GM19239 (cell line): ENCODE measurements around the gene ZNF366.

Experiments
- DNase-seq: peaks from one replicate; pipeline ENCODE4 v3.0.0; 2011; ENCODE audit warnings: low spot score; ENCODE audit not compliant: insufficient read length
- FAIRE-seq: peaks from 2 replicates; lab custom pipeline; 2011; peaks lifted over from hg19 to GRCh38; lab: Jason Lieb, UNC

Gene ZNF366

DNA sequence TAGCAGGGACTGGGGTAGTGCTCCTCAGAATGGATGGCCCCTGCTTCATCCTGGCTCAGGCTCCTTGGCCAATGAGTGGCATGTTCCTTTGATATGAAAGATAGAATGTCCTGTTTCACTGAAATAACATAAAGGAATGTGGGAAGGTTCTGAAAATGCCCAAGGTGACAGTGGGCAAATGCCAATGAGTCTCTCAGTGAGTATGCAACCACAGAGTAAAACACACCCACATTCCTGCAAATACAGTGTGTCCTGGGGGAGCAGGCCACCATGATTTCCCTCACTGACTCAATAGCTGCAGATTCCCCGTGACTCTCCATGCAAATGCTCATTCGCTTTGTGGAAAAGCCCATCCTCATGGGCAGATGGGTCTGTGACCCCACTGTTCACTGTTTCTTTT is 36.4 kb downstream of the ZNF366 start:
- FAIRE-seq (no peak), DNase-seq (no peak)

DNA sequence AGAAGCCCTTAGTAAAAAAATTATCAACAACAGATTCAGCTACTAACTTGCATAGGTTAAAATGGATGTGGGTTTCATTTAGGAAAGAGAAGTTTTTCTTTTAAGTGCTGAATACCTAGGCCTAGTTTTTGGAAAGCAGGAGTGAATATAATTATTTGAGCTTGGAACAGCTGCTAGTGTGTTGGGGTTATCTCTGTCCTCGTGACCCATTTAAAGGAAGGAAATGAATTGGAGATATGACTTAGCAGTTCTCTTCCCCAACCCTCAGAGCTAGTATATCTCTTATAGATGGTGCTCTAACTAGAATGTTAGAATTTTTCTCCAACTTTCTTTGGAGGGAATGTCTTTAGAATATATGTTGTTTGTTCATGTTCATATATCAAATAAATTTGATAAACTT is 38.6 kb downstream of the ZNF366 start:
- FAIRE-seq: no peak
- DNase-seq: no peak

DNA sequence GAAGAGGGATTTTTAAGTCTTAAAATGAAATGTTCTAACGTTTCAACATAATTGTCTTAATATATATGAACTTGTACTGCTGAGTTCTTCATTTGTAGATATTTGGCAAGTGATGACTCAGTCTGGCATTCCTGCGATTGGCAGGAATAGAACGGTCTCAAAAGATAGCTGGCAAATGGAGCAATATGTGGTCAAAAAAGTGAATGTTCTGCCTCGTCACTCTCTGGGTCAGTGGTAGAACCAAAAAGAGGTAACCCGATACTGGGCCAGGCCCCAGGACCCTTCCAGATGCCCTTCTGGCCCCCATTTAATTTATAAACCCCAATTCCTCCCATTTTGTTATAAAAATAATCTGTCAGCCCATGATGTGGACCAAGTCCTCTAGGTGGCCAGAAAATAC is 39.2 kb downstream of the ZNF366 start:
- no peak for FAIRE-seq

DNA sequence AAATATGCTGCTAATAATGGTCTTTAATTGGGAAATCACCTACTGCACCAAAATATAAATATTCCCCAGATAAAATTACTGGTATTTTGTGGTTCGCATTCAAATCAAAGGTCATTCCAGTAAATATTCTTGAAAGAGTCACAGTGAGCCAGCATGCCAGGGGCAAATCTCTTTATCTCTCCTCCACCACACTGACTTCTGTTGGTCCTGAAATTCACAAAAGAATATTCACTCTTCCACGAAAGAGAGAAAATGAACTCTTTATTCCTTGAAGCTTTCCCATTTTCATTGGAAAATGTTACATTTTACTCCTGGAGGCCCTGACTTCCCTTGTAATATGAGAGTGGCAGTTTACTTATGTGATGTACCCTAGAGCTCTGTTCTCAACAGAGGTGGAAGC is 39.7 kb downstream of the ZNF366 start:
- FAIRE-seq: no peak

More for the DNA sequence above, 39.2 kb downstream of the ZNF366 start:
- no peak for DNase-seq

DNA sequence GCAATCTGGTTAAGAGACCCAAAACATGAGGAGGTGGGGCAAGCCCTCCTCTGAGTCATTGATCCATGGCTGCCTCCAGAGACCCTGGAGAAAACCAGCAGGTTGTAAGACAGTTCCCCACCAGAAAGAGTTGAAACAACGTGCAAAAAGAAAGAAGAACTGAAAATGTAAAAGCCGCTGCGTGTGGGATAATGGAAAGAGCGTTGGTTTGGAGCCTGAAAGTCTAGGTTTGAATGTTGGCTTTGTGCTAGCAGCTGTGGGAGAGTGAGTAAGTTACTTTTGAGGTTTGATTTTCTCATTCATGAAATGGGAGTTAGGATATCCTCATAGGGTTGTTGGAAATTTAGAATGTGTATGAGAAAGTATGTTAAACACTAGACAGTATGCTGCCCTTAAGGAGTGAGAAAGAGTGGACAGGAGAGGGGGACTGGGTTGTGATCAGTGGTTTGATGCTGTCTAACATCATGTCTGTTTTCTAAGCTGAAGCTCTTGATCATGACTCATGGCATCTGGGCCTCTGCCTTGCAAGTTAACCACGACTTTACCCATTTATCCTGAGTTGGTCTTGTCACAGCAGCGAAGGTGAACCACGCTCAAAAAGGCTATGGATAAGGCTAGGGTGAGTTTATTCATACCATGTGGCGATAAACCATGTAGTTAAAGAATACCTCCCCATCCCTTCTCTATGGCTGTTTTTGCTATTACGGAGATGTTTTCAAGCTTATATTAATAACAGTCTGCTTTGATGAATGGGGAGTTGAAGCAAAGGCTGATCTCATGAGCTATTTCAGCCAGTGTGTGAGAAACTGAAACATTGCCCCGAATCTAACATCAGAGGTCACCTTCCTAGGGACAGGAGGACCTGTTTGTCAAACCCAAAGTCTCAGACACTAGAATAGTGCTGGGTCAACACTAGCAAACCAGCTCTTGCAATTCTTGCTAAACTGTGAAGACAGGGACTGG is 41.3 kb downstream of the ZNF366 start:
- peak; percentile 100 for FAIRE-seq
- peak; percentile 22 for DNase-seq

More for the DNA sequence above, 39.7 kb downstream of the ZNF366 start:
- no peak for DNase-seq

DNA sequence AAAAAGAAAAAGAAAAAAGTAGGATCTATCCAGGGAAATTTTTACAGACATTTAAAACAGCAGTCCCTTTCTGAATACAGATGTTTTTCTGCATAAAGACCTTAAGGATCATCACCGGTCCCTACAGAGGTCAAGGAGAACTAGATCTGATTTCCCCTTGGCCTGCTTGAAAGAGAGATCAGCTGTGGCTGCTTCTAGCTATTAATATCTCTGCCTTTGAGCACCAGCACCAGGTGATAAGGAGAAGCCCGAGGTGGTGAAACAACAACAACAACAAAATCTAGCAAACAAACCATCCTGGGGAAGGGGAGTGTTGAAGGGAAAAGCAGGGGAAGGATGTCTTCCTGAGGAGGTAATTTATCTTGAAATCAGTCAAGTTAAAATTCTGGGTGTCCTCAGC is 42.1 kb downstream of the ZNF366 start:
- DNase-seq: no peak
- no peak for FAIRE-seq

DNA sequence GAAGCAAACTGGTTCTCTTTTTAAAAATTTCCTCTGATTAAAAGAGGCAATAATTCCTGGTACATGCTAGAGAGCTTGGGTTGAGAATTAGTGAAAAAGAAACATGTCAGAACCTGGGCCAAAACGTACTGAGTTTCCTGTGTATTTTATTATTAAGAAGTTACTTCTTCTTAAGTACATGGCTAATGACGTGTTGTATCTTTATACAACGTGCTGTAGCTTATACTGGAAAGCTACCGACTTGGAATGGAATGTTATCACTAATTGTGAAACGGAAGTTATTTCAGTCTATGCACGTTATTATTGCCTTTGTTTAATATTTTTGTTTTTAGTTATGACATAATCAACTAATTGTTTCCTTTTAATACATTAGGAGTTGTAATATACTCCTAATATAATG is 43.1 kb downstream of the ZNF366 start:
- FAIRE-seq (no peak), DNase-seq (no peak)

DNA sequence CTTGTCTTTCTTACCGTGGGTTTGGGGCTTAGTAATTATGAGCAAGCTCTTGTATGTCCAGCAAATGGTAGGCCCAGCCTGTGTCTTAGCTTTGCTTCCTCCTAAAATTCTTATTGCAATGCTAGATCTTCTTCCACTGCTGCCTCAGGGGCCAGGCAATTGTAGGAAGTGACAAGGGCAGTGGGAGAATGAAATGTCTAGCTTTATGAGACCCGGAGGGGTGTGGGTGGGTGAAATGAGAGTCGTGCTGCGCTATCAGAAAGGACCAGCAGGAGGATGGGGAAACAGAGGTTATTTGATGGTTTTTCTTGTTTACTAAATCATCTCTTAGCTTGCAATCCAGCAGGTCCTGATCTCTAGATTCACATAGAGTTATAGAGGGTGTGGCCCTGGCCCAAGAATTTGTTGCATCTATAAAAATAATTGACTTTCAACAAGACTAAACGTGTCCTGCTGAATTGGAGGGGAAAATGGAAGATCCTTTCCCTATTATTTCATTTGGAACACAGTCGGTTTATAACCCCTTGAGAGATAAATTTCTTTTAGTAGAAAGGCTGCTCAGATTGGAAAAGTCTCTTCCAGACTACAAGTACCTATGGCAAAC is 43.7 kb downstream of the ZNF366 start:
- FAIRE-seq: peak; percentile 8
- DNase-seq: no peak

DNA sequence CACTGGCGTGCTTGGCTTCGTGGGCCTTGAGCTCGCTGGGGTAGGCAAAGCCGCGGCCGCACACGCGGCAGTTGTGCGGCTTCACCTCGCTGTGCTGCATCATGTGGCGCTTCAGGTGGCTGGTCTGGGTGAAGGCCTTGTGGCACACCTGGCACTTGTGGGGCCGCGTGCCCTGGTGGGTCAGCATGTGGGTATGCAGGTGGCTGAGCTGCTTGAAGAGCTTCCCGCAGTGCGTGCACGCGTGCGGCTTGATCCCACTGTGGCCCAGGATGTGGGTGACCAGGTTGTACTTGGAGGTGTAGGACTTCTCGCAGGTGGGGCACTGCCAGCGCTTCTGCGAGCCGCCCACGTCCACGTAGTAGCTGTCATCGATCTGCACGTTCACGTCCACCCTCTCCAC is 46.8 kb downstream of the ZNF366 start:
- FAIRE-seq: no peak
- DNase-seq: no peak

DNA sequence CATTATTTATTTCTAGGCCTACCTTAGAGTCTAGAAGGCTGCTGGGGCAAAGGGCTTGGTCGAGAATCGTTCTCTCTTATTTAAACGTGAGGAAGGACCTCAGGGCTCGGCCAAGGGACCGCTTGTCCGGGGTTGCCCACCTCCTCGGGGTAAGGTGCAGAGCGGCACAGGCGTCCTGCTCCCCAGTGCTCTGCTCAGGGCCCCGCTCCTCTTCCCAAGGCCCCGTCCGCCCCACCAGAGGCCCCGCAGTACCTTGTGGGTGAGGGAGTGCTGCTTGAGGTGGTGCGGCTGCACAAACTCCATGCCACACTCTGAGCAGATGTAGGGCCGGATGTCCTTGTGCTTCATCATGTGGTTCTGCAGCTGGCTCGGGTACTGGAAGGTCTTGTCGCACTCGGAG is 47.3 kb downstream of the ZNF366 start:
- DNase-seq (no peak), FAIRE-seq (no peak)

DNA sequence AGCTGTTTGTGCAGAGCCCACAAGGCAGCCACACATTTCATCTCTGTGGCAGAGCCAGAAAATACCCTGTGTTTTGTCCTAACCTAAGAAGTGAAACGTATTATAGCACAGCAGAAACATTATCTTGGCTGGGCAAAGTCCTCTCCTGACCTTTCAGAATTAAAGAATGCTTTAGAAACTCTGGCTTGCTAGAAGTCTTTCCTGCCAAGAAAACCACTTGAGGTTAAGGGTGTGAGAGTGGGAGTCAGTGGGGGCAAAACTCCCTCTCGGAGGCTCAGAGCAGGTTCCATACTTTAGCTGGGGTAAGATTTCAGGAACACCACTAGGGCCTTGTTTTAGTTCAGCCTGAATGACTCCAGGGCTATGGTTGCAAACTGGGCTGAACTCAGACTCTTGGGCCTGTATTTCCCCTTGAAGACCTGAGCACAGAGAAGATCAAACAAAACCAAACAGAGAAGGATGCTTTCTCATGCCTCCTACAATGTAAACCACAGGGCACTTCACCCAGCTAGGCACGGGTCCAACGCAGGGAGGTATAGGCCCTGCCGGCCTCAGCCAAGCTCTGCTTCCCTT is 48.0 kb downstream of the ZNF366 start:
- DNase-seq: no peak
- peak; percentile 81 for FAIRE-seq

DNA sequence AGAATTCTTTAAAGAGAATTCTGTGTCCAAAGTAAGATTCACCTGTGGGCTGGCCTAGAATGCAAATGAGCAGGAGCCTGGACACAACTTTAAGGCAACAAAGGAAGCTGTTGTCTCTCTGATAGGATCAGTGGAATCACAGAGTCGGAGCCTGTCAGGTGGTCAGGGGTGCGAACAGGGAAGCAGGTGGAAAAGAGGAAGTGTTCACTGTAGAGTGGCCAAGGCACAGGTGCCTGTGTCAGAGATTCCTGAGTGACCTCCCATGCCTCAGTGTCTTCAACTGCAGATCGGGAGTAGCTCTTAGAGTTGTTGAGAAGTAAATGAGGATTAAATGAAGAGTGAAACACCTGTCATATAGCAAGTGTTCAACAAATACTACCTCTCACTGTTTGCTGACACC is 48.8 kb downstream of the ZNF366 start:
- peak; percentile 73 for FAIRE-seq
- DNase-seq: no peak

DNA sequence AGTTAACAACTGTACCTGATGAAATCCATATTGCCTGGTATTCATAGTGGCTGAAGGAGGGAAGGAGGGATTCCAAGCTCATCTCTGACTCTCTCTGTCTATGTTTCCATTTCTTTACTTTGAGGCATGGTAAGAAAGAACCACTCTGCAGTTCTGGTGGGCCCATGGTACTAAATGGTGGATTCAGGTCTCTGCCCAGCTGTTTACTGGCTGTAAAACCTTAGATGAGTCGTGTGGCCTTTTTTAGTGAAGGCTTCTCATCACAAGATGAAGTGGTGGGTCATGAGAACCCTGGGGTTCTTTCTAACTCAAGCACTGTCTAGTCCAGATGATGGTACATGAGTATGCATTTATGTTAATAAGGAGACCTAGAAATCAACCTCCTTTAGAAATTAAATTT is 49.7 kb downstream of the ZNF366 start:
- no peak for DNase-seq
- no peak for FAIRE-seq

DNA sequence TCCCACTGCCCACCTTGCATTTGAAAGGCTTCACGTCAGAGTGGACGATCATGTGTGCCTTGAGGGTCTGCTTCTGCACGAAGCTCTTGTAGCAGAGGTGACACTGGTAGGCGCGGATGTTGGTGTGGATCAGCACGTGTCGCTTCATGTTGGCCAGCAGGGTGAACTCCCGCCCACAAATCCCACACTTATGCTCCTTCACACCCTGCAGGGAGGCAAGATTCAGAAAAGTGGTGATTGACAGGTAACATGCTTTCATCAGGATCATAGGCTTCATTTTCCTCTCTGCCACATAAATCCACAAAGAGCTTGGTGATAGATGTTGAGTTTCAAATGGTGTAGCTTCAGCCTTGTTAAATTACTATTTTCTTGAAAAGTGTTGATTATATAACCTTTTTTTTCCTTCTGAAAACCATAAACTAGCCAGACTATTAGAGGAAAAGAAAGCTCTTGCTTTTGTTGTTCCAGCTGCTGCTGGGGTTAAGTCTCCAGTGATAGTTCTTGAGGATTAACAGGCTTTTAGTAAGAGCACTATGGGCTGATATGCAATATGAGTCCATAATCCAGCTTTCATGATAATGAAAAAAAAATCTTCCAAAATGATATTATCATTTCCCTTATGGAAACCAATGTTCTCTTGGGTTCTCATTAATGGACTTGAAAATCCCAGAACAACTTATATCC is 50.7 kb downstream of the ZNF366 start:
- no peak for FAIRE-seq
- no peak for DNase-seq

DNA sequence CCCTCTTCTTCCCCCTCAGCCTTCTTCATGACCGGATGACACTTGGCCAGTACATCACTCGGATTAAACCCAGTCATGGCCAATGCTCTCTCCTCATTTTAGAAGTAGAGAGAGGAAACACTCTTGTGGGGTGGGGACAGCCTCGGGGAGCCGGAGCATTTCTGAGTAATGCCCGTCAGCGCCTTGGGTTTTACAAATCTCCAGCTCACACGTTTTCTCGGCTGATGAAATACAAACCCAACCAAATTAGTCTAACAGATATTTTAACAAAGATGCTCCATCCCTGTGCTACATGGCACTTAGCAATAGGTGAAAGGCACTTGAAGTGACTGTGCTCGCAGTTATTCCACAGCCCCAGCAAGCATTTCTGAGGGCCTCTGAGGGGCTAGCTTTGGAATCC is 51.7 kb downstream of the ZNF366 start:
- DNase-seq: no peak
- FAIRE-seq: no peak

DNA sequence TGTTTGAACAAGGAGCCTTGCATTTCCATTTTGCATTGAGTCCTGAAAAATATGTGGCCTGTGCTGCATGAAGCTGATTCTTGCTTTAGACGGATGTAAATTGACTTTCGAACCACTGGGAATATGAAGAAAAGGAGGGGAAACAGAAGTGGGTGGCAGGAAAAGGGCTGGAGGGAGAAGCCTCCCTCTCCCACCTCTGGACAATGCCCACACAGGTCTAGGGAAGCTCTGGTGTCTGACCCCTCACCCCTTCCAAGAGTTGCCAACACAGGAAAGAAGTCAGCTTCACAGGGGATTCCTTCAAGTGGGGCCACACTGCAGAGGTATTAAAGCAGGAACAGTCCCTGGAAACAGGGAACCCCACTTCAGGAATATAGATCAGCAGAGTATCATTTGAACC is 52.2 kb downstream of the ZNF366 start:
- no peak for FAIRE-seq
- no peak for DNase-seq

DNA sequence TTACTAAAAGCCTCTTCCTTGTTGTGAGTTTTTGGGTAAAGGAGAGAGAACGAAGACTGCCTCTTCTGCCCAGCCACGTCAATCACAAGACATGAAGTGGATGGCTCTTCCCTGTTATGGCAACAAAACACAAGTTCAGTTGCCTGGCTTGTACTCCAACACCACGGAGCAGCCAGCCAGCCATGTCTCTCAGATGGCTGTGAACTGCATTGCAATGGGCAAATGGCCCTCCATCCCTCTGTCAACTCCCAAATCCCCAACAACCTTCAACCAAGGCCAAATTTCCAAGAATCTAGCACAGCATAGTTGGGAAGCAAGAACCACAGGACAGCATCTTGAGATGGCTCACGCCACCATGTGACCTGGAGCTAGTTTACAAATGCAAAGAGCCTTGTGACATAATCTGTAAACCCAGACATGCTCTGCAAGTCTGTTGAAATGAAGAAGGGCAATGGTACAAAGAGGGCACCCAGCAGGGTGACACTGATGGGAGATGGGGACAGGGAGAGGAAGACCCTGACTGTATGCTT is 53.9 kb downstream of the ZNF366 start:
- FAIRE-seq (no peak), DNase-seq (no peak)

DNA sequence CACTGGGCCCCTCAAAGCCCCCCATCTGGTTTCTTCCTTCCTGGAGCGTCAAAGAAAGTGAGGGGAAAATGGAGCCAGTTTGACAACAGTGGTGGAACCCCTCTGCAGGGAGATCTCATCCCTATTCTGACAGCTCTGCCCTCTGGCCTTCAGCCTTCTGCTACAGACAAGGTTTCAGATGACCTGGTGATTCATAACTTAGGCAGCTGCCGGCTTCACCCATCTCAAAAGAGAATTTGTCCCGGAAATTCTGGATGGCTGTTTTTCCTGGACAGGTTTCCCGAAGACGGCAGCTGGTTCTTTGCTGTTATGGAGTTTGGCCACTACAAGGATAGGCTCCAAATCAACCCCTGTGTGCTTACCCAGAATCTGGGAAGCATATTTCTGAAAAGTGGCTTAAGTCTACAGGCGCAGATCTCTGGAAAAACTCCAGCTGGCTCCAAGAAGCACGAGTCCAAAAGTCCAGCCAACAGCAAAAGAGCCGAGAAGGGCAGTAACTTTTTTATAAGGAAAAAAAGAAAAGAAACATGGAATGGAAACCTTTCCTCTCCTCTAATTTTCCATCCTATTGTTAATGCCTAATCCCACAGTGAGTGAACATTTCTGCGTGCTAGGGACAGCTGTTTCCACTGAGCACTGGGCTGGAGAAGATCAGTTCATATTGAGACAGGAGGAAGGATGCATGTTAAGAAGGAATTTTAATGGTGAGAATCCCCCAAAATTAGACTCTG is 54.5 kb downstream of the ZNF366 start:
- FAIRE-seq: peak; percentile 28
- DNase-seq: no peak

DNA sequence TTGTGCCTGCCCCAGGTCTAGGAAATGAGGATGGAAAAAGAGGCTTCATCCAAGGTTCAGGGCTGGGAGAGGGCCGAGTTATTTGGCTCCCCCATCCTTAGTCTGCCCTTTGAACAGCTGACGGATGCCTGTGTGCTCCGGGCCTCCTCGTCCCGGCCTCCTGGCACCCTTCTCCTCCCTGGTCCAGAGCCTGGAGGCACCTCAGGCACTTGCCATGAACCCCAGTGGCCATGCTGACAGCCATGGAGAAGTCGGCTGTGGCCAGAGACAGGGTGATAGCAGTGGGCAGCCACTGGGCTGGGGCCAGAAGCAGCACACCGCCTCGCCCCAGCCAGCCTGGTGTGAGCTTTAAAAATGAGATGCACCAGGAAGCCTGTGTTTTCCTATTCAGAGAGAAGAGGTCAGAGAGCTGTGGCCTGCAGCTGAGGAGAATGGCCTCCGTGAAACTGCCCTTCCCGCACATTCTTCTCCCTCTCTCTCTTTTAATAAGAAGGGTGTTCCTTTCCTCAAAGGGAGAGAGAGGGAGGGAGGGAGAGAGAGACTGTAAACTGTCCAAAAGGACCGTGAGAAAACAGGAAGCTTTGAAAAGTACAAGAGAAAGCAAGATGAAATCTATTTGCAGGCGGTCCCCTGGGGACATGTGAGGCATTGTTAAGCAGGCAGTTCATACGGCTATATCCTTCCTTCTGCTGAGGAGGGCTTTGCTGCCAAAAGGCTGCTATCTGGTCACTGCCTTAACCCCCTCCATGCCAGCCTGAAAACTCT is 55.3 kb downstream of the ZNF366 start:
- peak; percentile 84 for FAIRE-seq
- no peak for DNase-seq
